Muscle layer of duodenum (tissue), 2 donors: ENCODE results near the gene ASCC3.
"Not testable (repeated sequence)": the region's sequence is repeated elsewhere in the genome, so short reads cannot be mapped to it uniquely, and the experiment has no call there.

ENCODE experiments used
- H3K27ac ChIP-seq: one replicate; pipeline ENCODE4 v1.7.0; 2013; ENCODE audit warnings: mild to moderate bottlenecking, low read length
- H3K27me3 ChIP-seq: one replicate; pipeline ENCODE4 v1.7.0; 2013; ENCODE audit warnings: low read depth, mild to moderate bottlenecking, control low read depth, low read length
- H3K36me3 ChIP-seq, 2 donors: one replicate each; pipeline ENCODE4 v1.7.0; 2013; ENCODE audit warnings: low read length in 2 of 2, control low read depth in 1 of 2, mild to moderate bottlenecking in 1 of 2; ENCODE audit not compliant: insufficient read depth in 2 of 2, control insufficient read depth in 1 of 2
- H3K4me1 ChIP-seq, 2 donors: one replicate each; pipeline ENCODE4 v1.7.0; 2013; ENCODE audit warnings: low read length in 2 of 2, mild to moderate bottlenecking in 2 of 2, control low read depth in 1 of 2, moderate library complexity in 1 of 2; ENCODE audit not compliant: insufficient read depth in 2 of 2, control insufficient read depth in 1 of 2
- H3K4me3 ChIP-seq, 2 donors: one replicate each; pipeline ENCODE4 v1.7.0; 2013; ENCODE audit warnings: low read length in 2 of 2, low read depth in 1 of 2, mild to moderate bottlenecking in 1 of 2
- H3K9me3 ChIP-seq, 2 donors: one replicate each; pipeline ENCODE4 v1.7.0; 2013; ENCODE audit warnings: low read length in 2 of 2, control low read depth in 1 of 2, mild to moderate bottlenecking in 1 of 2; ENCODE audit not compliant: control insufficient read depth in 1 of 2
- donor health status: healthy.

Gene ASCC3

DNA sequence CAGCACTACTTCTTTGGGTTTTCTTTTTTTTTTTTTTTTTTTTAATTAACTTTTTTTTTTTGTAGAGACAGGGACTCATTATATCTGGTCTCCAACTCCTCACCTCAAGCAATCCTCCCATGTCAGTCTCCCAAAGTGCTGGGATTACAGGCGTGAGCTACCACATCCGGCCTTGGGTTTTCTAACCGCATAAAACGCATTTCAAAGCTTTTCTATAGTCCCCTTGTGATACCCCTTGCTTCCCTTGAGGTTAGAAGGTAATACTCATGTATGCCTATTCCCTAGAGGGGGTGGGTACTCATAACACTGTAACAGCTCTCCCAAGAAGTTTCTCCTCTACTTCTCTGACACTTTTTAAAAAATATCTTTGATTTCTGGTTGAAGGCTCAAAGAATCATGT is 23.9 kb upstream of the ASCC3 start:
- no peaks in the 10 kb centered on the region for H3K9me3 ChIP-seq
- H3K36me3 ChIP-seq, result no peaks in the 10 kb centered on the region
- H3K4me1 ChIP-seq, result no peaks in the 10 kb centered on the region
- no peak overlapping the region for H3K4me3 ChIP-seq
- no peaks in the 10 kb centered on the region for H3K27me3 ChIP-seq
- H3K27ac ChIP-seq, result no peak overlapping the region

GRCh38 chr6:100904316-100904715 is 23.2 kb upstream of the ASCC3 start:
- Histone ChIP-seq H3K27ac (no peak overlapping the region), H3K9me3 (no peaks in the 10 kb centered on the region), H3K36me3 (no peaks in the 10 kb centered on the region)

GRCh38 chr6:100901582-100901981 is 20.5 kb upstream of the ASCC3 start:
- Histone ChIP-seq H3K27ac (no peak overlapping the region), H3K4me1 (no peaks in the 10 kb centered on the region), H3K9me3 (peaks cover 0 to 4% of the 10 kb centered on the region in 2 donors), H3K27me3 (no peaks in the 10 kb centered on the region), H3K4me3 (no peak overlapping the region), H3K36me3 (no peaks in the 10 kb centered on the region)

More at GRCh38 chr6:100904316-100904715, 23.2 kb upstream of the ASCC3 start:
- Histone ChIP-seq H3K4me3 (no peak overlapping the region), H3K27me3 (no peaks in the 10 kb centered on the region), H3K4me1 (no peaks in the 10 kb centered on the region)

- no peak overlapping the region for H3K27ac ChIP-seq
Measured at GRCh38 chr6:100899202-100899601, 18.1 kb upstream of the ASCC3 start.

DNA sequence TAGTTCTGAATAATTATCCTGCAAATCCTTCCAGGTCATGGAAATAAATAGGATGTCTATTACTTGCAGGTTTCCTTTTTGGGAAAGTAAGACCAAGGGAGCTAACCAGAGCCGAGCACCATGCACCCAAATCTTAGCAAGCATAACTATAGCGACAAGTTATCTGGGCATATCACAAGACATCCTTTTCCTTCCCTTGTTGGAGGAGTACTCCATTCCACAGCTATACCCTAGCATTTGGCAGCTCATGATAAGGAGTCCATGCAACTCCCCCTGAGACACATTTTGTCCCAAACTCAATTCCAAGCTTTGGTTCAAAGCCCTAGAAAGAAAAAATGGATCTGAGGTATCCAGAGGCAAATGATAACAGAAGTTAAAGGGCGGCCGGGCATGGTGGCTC is 16.5 kb upstream of the ASCC3 start:
- no peak overlapping the region for H3K4me3 ChIP-seq
- H3K4me1 ChIP-seq, result no peaks in the 10 kb centered on the region
- H3K36me3 ChIP-seq, result no peaks in the 10 kb centered on the region
- no peaks in the 10 kb centered on the region for H3K27me3 ChIP-seq
- no peak overlapping the region for H3K27ac ChIP-seq
- peaks cover 0 to 4% of the 10 kb centered on the region in 2 donors for H3K9me3 ChIP-seq

More at GRCh38 chr6:100899202-100899601, 18.1 kb upstream of the ASCC3 start:
- Histone ChIP-seq H3K36me3 (no peaks in the 10 kb centered on the region), H3K4me1 (no peaks in the 10 kb centered on the region), H3K4me3 (no peak overlapping the region), H3K9me3 (peaks cover 0 to 4% of the 10 kb centered on the region in 2 donors), H3K27me3 (no peaks in the 10 kb centered on the region)

GRCh38 chr6:100893743-100894142 is 12.6 kb upstream of the ASCC3 start:
- Histone ChIP-seq H3K36me3 (no peaks in the 10 kb centered on the region), H3K27me3 (no peaks in the 10 kb centered on the region), H3K9me3 (peaks cover 0 to 4% of the 10 kb centered on the region in 2 donors), H3K27ac (no peak overlapping the region), H3K4me1 (no peaks in the 10 kb centered on the region), H3K4me3 (no peak overlapping the region)

DNA sequence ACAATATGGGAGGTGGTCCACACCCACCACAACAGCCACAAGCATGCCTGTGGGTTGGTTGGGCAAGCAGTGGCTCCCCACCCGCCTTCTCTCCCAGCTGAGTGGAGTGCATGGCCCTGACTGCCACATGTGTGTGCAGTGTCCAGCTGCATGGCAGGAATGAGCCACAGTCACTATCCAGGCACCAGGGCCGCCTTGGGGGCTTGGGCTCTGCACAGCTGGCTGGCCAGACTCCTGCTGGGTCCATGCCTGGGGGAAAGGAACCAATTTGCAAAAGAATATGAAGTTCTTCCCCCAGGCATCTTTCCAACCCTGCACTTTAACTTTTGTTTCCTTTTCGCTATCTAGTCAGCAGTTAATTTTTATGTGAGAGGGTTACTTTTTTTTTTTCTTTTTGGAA is 11.6 kb upstream of the ASCC3 start:
- Histone ChIP-seq H3K4me3 (no peak overlapping the region), H3K27me3 (no peaks in the 10 kb centered on the region), H3K9me3 (peaks cover 0 to 2% of the 10 kb centered on the region in 2 donors), H3K36me3 (no peaks in the 10 kb centered on the region), H3K27ac (no peak overlapping the region), H3K4me1 (no peaks in the 10 kb centered on the region)

GRCh38 chr6:100892116-100892515 is 11.0 kb upstream of the ASCC3 start:
- H3K9me3 ChIP-seq, result no peaks in the 10 kb centered on the region
- no peak overlapping the region for H3K4me3 ChIP-seq
- no peaks in the 10 kb centered on the region for H3K4me1 ChIP-seq
- H3K27me3 ChIP-seq, result no peaks in the 10 kb centered on the region
- H3K27ac ChIP-seq, result no peak overlapping the region
- H3K36me3 ChIP-seq, result no peaks in the 10 kb centered on the region

DNA sequence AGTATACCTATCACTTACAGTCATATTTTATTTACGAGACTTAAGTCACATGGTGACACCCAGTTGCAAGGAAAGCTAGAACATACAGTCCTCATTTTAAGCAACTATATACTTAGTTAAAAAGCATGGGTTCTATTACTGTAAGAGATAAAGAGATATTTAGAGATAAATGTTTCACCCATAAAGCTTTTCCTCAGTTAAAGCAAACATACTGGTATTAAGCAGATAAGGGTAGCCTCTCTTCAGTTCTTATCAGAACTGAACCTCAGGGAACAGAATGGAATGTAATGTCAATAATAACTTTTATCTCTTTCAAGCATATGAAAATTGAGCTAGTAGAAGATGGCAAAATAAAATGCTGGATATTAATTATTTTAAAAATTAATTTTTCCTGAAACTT is 9.9 kb upstream of the ASCC3 start:
- Histone ChIP-seq H3K27me3 (no peaks in the 10 kb centered on the region), H3K9me3 (no peaks in the 10 kb centered on the region), H3K27ac (no peak overlapping the region), H3K4me1 (no peaks in the 10 kb centered on the region), H3K36me3 (no peaks in the 10 kb centered on the region), H3K4me3 (no peak overlapping the region)

GRCh38 chr6:100890646-100891045 is 9.5 kb upstream of the ASCC3 start:
- not testable (repeated sequence) for H3K27me3 ChIP-seq, H3K4me3 ChIP-seq, H3K36me3 ChIP-seq, H3K4me1 ChIP-seq, H3K9me3 ChIP-seq, H3K27ac ChIP-seq

DNA sequence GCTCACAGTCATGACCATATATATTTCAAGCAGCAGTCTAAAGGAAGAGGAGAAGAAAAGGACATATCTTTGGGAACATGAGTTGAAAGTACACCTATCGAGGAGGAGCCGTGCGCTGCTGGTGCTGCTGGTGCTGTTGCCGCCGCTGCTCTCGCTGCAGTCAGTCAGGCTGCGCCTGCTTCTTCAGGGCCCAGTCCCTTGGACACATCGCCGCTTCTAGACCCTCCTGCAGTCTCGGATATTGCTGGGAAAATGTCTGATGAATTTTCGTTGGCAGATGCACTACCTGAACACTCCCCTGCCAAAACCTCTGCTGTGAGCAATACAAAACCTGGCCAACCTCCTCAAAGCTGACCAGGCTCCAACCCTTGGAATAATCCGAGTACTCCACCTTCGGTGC is 8.2 kb upstream of the ASCC3 start:
- no peaks in the 10 kb centered on the region for H3K4me1 ChIP-seq
- H3K27ac ChIP-seq, result no peak overlapping the region
- no peaks in the 10 kb centered on the region for H3K36me3 ChIP-seq
- H3K9me3 ChIP-seq, result no peaks in the 10 kb centered on the region
- H3K4me3 ChIP-seq, result no peak overlapping the region
- H3K27me3 ChIP-seq, result no peaks in the 10 kb centered on the region

- Histone ChIP-seq H3K9me3 (no peaks in the 10 kb centered on the region), H3K36me3 (peaks cover 0 to under 1% of the 10 kb centered on the region in 2 donors)
Measured at GRCh38 chr6:100886076-100886475, 4.9 kb upstream of the ASCC3 start.

More at GRCh38 chr6:100886076-100886475, 4.9 kb upstream of the ASCC3 start:
- peaks cover 5% of the 10 kb centered on the region in 2 donors for H3K4me1 ChIP-seq
- H3K27me3 ChIP-seq, result no peaks in the 10 kb centered on the region
- H3K4me3 ChIP-seq, result no peak overlapping the region
- H3K27ac ChIP-seq, result no peak overlapping the region
